GM12872 (cell line): ENCODE data around the gene RAB9A.

ENCODE experiments used
- CTCF ChIP-seq: IDR thresholded peaks from 3 replicates; pipeline ENCODE4 v1.5.1; 2011; ENCODE audit warnings: low read depth, mild to moderate bottlenecking, low read length, moderate library complexity; ENCODE audit not compliant: insufficient read depth

Gene RAB9A

GRCh38 chrX:13759152-13759718 is 70.3 kb downstream of the RAB9A start:
- TF ChIP-seq CTCF = no peak
